Neural progenitor cell (in vitro differentiated cells): ENCODE measurements around the gene PLGRKT.

ENCODE experiments used
- EZH2 ChIP-seq: fragments of 200-600 bp; sonication (generic); IDR thresholded peaks from 2 replicates; pipeline ENCODE4 v1.6.1; 2017; ENCODE audit warnings: antibody characterized with exemption, mild to moderate bottlenecking, moderate library complexity
- TF ChIP-seq, protein P1 (sequence below): fragments of 200-600 bp; sonication (generic); IDR thresholded peaks from 2 replicates; pipeline ENCODE4 v1.5.1; 2017; ENCODE audit warnings: antibody characterized with exemption, mild to moderate bottlenecking

DNA sequence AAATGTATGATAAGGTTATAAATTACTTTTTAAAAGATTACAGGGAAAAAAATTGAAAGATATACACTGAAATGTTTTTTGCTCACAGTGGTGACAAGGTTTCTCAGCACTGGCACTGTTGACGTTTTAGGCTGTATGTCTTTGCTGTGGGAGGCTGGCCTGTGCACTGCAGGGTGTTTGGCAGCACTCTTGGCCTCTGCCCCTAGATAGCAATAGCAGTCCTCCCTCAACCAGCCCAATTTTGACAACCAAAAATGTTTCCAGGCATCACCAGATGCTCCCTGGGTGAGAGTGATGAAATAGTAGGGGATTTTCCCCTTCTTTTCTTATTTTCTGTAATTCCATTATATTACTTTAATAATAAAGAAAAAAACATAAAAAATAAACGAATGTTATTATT lies 15.9 kb upstream of the PLGRKT start:
- no peak for TF ChIP-seq EZH2
- TF ChIP-seq, protein P1, sequence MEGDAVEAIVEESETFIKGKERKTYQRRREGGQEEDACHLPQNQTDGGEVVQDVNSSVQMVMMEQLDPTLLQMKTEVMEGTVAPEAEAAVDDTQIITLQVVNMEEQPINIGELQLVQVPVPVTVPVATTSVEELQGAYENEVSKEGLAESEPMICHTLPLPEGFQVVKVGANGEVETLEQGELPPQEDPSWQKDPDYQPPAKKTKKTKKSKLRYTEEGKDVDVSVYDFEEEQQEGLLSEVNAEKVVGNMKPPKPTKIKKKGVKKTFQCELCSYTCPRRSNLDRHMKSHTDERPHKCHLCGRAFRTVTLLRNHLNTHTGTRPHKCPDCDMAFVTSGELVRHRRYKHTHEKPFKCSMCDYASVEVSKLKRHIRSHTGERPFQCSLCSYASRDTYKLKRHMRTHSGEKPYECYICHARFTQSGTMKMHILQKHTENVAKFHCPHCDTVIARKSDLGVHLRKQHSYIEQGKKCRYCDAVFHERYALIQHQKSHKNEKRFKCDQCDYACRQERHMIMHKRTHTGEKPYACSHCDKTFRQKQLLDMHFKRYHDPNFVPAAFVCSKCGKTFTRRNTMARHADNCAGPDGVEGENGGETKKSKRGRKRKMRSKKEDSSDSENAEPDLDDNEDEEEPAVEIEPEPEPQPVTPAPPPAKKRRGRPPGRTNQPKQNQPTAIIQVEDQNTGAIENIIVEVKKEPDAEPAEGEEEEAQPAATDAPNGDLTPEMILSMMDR = no peak
